Measurements from ENCODE around the gene C4A. TPM values are rescaled to one million over a fixed set of nuclear protein-coding genes. Genes with fewer than 3 reads are reported as not detected.

The C4A gene
- total and polyA plus RNA-seq, 10 of the 15 experiments (the other 5 are each of a cell fraction or from before 2014, with no cell fraction given), result 0.13 to 5.4 (median 0.88) TPM; not detected in 1

DNA sequence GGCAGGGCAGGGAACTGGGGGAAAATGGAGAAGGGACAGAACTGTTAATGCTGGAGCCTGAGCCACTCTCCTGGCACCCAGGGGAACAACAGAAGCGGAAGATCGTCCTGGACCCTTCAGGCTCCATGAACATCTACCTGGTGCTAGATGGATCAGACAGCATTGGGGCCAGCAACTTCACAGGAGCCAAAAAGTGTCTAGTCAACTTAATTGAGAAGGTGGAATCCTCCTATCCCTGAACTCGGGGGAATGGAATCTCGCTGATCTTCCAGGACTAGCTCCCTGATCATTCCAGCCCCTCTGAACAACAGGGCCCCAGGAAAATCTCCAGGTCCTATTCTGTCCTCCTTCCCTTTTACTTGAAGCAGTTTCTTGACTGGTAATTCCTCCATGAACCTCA, 34.0 kb upstream of the C4A start (continued):
- TF ChIP-seq, protein P1, sequence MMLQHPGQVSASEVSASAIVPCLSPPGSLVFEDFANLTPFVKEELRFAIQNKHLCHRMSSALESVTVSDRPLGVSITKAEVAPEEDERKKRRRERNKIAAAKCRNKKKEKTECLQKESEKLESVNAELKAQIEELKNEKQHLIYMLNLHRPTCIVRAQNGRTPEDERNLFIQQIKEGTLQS (IDR thresholded peaks at IDR 0.05; ENCODE audit: borderline replicate concordance, extremely low read depth, low read depth, low read length), result no peak
- TF ChIP-seq CREB1 (IDR thresholded peaks at IDR 0.05; ENCODE audit: low read depth) (no peak), FOS (IDR thresholded peaks at IDR 0.05; ENCODE audit: borderline replicate concordance, extremely low read depth, insufficient read length) (no peak), ETV6 (conservative IDR thresholded peaks at IDR 0.05 in 1 of 2, IDR thresholded peaks at IDR 0.05 in 1 of 2; ENCODE audit: borderline replicate concordance in 1 of 2, low read depth in 1 of 2) (no peak), CHD1 (IDR thresholded peaks at IDR 0.05; ENCODE audit: low read depth, low read length) (no peak), TBL1XR1 (IDR thresholded peaks at IDR 0.05; ENCODE audit: low read depth, low read length) (no peak), RUNX3 (IDR thresholded peaks at IDR 0.05; ENCODE audit: low read length) (no peak), TAF1 (IDR thresholded peaks at IDR 0.05; ENCODE audit: borderline replicate concordance, low read depth, low read length) (no peak), ATF7 (IDR thresholded peaks at IDR 0.05; ENCODE audit: low read depth) (no peak), IRF4 (IDR thresholded peaks at IDR 0.05; ENCODE audit: low read depth, low read length) (no peak), ZZZ3 (IDR thresholded peaks at IDR 0.05; ENCODE audit: control insufficient read depth, insufficient read length, low read depth) (no peak), NFYB (IDR thresholded peaks at IDR 0.05; ENCODE audit: insufficient read depth, low read depth, low read length) (no peak), MEF2A (IDR thresholded peaks at IDR 0.05; ENCODE audit: insufficient read depth, low read depth, low read length) (no peak)
- TF ChIP-seq, protein P2, sequence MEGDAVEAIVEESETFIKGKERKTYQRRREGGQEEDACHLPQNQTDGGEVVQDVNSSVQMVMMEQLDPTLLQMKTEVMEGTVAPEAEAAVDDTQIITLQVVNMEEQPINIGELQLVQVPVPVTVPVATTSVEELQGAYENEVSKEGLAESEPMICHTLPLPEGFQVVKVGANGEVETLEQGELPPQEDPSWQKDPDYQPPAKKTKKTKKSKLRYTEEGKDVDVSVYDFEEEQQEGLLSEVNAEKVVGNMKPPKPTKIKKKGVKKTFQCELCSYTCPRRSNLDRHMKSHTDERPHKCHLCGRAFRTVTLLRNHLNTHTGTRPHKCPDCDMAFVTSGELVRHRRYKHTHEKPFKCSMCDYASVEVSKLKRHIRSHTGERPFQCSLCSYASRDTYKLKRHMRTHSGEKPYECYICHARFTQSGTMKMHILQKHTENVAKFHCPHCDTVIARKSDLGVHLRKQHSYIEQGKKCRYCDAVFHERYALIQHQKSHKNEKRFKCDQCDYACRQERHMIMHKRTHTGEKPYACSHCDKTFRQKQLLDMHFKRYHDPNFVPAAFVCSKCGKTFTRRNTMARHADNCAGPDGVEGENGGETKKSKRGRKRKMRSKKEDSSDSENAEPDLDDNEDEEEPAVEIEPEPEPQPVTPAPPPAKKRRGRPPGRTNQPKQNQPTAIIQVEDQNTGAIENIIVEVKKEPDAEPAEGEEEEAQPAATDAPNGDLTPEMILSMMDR (IDR thresholded peaks at IDR 0.05 in 2 of 3, conservative IDR thresholded peaks at IDR 0.05 in 1 of 3; ENCODE audit: control insufficient read depth in 2 of 3, extremely low read depth in 1 of 3, insufficient read depth in 1 of 3, low read depth in 3 of 3, low read length in 3 of 3), result no peak

Data from GM12878 (cell line).